Fibroblast of skin of right biceps (primary cell): ENCODE data around the gene CD151.

Experiments
- DNase-seq: peaks from one replicate; pipeline ENCODE4 v3.0.0-alpha.2; 2013

Gene CD151

GRCh38 chr11:815675-816432 is 16.9 kb upstream of the CD151 start:
- no peak for DNase-seq

- DNase-seq = no peak
These were observed 16.3 kb upstream of the CD151 start for GRCh38 chr11:816433-816779.

GRCh38 chr11:818396-819128 is 14.2 kb upstream of the CD151 start, which contains the start of gene PNPLA2:
TSS of gene PNPLA2 (plus strand) at chr11:818914. CDS start at chr11:819719, 805 bp downstream.
- peak; percentile 59 for DNase-seq

- peak; percentile 89 for DNase-seq
These were observed 13.4 kb upstream of the CD151 start for GRCh38 chr11:819129-819931.

- DNase-seq = peak; percentile 61
These were observed 12.7 kb upstream of the CD151 start for GRCh38 chr11:819943-820649.

- no peak for DNase-seq
These were observed 11.9 kb upstream of the CD151 start for GRCh38 chr11:820655-821511.

- no peak for DNase-seq
These were observed 11.0 kb upstream of the CD151 start for GRCh38 chr11:821512-822371.

DNA sequence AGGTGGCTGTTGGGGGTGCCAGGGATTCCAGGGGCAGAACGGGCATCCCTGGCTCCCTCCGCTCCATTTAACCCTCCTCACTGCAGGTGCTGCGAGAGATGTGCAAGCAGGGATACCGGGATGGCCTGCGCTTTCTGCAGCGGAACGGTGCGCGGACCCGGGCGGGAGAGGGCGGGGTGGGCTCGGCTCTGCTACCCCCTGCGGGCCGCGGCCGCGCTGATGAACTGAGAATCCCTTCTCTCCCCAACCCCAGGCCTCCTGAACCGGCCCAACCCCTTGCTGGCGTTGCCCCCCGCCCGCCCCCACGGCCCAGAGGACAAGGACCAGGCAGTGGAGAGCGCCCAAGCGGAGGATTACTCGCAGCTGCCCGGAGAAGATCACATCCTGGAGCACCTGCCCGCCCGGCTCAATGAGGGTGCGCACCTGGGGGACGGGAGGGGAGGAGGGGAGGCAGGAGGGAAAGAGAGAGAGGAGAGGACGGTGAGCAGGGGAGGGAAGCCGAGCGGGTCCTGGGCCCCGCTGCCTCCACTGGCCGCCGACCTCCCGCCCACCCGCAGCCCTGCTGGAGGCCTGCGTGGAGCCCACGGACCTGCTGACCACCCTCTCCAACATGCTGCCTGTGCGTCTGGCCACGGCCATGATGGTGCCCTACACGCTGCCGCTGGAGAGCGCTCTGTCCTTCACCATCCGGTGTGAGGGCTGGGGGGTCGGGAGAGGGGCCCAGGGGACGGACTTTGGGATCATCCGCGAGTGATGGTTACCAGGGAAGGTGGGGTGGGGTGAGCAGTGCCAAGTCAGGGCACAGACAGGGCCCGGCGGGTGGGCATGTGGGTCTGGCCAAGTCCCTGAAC is 9.1 kb upstream of the CD151 start:
- no peak for DNase-seq

GRCh38 chr11:824292-824880 is 8.4 kb upstream of the CD151 start:
- DNase-seq = no peak

GRCh38 chr11:824942-825341 is 7.8 kb upstream of the CD151 start:
- no peak for DNase-seq

DNA sequence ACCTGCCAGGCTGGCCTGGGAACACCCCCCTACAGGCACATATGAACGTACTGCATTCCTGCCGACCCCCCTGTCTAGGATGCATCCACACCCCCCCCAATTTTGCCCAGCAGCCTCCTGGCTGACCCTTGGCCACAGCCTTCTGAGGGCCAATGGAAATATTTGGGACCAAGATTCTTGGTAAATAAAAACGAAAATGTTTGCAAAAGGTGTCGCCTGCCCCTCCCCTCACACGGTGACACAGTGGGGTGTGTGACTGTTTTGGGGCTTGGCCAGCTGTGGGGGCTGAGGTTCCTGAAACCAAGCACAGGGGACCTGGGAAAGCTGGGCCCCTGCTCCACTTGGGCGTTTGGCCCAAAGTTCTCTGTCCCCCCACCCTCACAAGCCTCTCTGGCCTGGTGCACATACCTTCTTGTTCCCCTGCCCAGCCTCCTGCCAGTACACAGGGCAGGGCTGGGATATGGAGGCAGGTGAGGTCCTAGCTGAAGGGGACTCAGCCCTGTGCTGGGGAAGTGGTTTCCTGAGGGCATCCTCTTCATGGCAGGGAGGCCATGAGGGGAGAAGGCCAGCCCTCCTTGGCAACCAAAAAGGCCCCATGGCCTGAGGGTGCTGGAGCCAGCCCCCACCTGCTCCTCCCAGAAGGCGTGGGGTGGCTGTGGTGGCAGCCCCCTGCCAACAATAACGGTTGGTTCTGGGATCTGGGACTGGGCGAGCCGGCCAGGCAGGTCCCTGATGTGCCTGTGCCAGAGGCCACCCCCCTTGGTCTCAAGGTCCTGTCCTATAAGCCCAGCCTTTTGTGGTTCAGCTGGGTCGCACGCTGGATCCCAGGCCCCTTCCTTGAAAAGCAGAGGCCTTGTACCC is 7.2 kb upstream of the CD151 start:
- no peak for DNase-seq

GRCh38 chr11:826227-826621 is 6.5 kb upstream of the CD151 start:
- DNase-seq = no peak

GRCh38 chr11:826836-827145 is 6.0 kb upstream of the CD151 start:
- DNase-seq = no peak

- no peak for DNase-seq
These were observed 5.4 kb upstream of the CD151 start for GRCh38 chr11:827146-827896.

- DNase-seq = no peak
These were observed 4.9 kb upstream of the CD151 start, which contains the start of gene CRACR2B for GRCh38 chr11:827897-828192. TSS of gene CRACR2B (plus strand) at chr11:827919. CDS start at chr11:828608, 689 bp downstream.

GRCh38 chr11:828506-829175 is 4.1 kb upstream of the CD151 start:
- DNase-seq = no peak

DNA sequence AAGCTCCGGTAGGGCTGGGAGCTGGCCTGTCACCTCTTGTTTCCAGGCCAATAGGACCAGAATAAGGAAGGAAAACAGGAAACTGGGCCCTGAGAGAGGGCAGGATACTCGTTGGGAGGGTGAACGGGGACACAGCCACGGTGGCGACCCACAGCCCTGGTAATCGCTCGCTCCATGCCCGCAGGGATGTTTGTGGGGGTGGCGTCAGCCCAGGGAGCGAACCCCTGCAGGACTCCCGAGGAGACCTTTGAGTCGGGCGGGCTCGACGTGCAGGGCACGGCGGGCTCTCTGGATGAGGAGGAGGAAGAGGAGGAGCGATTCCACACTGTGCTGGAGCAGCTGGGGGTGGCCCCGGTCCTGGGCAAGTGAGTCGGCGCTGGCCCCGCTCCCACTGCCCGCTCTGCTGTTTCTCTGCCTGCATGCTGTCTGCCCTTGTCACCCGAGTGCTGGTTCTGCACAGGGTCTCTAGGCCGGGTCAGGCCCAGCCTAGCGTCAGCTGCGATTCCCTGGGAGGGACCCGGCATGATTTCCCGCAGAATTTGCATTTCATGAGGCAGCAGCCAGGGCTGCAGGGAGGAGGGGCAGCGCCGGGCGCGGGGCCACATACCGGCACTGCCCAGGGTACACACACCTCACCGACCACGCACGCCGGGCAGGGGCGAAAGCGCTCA is 3.4 kb upstream of the CD151 start:
- DNase-seq = peak; percentile 34
